BLaER1 treated with 17β-estradiol and CSF1 and Interleukin-3, amounts not matched to agents 10 nM and 100 nM (cell line): Measurements from ENCODE around the gene SLC24A3.

Experiments used
- H3K27ac ChIP-seq, 11 experiments: shearing (Covaris generic); formaldehyde crosslinking; 2 replicates each; pipeline ENCODE4 v1.8.1; 2022
- H3K27me3 ChIP-seq, 11 experiments: shearing (Covaris generic); formaldehyde crosslinking; 2 replicates each; pipeline ENCODE4 v1.8.1; 2022
- H3K36me3 ChIP-seq, 11 experiments: shearing (Covaris generic); formaldehyde crosslinking; 2 replicates each; pipeline ENCODE4 v1.8.1; 2022
- H3K4me1 ChIP-seq, 10 experiments: shearing (Covaris generic); formaldehyde crosslinking; 2 replicates each; pipeline ENCODE4 v1.8.1; 2022
- H3K4me2 ChIP-seq, 11 experiments: shearing (Covaris generic); formaldehyde crosslinking; 2 replicates each; pipeline ENCODE4 v1.8.1; 2022
- H3K4me3 ChIP-seq, 10 experiments: shearing (Covaris generic); formaldehyde crosslinking; 2 replicates each; pipeline ENCODE4 v1.8.1; 2022
- H3K9ac ChIP-seq, 11 experiments: shearing (Covaris generic); formaldehyde crosslinking; 2 replicates each; pipeline ENCODE4 v1.8.1; 2022
- H3K9me3 ChIP-seq, 11 experiments: shearing (Covaris generic); formaldehyde crosslinking; replicated peaks in 1 of 11; 2 replicates each; pipeline ENCODE4 v1.8.1; 2022
- H4K20me1 ChIP-seq, 11 experiments: shearing (Covaris generic); formaldehyde crosslinking; 2 replicates each; pipeline ENCODE4 v1.8.1; 2022
- Cebpa-rat ChIP-seq, 11 experiments: shearing (Covaris generic); IDR thresholded peaks; 2 replicates each; pipeline ENCODE4 v1.8.1; 2022

Gene SLC24A3

GRCh38 chr20:19396460-19397081 is 184.1 kb downstream of the SLC24A3 start:
- no peak overlapping the region for H3K27ac ChIP-seq
- peaks cover 12 to 38% (median 20%) of the 10 kb centered on the region in 11 experiments; a peak in 20 of 22 replicates for H3K9me3 ChIP-seq
- TF ChIP-seq Cebpa-rat (IDR thresholded peaks at IDR 0.05) = no peak

DNA sequence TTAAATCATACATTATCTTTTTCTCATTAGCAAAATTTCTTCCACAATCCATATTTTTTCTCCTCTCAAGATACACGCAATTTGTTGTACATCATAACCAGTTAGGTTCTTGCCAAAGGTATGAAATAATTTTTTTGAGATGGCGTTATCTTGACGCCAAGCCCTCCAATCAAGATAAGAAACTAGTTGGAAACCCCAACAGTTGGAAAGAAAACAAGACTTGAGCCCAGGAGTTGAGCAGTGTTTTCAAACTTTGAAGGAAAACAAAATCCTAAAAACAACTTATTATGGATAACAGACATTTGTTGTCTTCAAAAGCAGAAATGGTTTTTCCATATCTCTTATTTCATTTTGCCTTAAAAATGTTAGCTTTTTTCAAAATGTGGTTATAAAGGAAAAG is 184.8 kb downstream of the SLC24A3 start:
- Histone ChIP-seq H3K9me3 (peaks cover 12 to 38% (median 20%) of the 10 kb centered on the region in 11 experiments; a peak in 20 of 22 replicates), H3K27me3 (no peaks in the 10 kb centered on the region), H3K4me3 (no peak overlapping the region), H3K9ac (no peak overlapping the region), H3K27ac (no peak overlapping the region), H3K4me2 (no peak overlapping the region), H3K4me1 (no peaks in the 10 kb centered on the region), H3K36me3 (no peaks in the 10 kb centered on the region), H4K20me1 (no peaks in the 10 kb centered on the region)
- no peak for TF ChIP-seq Cebpa-rat (IDR thresholded peaks at IDR 0.05)

More at GRCh38 chr20:19396460-19397081, 184.1 kb downstream of the SLC24A3 start:
- Histone ChIP-seq H3K4me2 (no peak overlapping the region), H3K27me3 (no peaks in the 10 kb centered on the region), H3K4me3 (no peak overlapping the region), H3K9ac (no peak overlapping the region), H3K36me3 (no peaks in the 10 kb centered on the region), H3K4me1 (peaks cover 0 to 3% (median 0%) of the 10 kb centered on the region in 10 experiments; a peak in 4 of 20 replicates), H4K20me1 (no peaks in the 10 kb centered on the region)

DNA sequence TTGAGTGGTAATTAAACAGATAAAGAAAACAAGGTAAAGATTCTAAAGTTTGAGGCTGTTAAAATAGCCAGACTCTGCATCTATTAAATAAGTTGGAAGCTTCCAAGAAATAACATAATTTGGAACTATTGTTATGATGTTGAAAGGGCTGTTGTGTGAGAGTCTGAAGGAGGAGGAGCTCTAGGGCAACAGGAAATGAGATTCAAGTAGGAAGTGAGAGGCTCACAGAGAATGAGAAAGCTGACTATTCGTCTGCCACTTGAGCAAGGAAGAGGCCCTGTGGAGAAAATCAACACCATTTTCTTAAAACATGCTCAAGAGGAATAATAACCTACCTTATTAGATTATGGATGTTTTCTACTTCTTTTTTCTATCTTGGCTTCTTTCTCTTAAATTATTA is 185.2 kb downstream of the SLC24A3 start:
- no peak overlapping the region for H3K27ac ChIP-seq
- H4K20me1 ChIP-seq = no peaks in the 10 kb centered on the region
- no peaks in the 10 kb centered on the region for H3K27me3 ChIP-seq
- H3K4me1 ChIP-seq = no peaks in the 10 kb centered on the region
- no peak overlapping the region for H3K9ac ChIP-seq
- H3K4me3 ChIP-seq = no peak overlapping the region
- no peak overlapping the region for H3K4me2 ChIP-seq
- H3K9me3 ChIP-seq = peaks cover 12 to 38% (median 20%) of the 10 kb centered on the region in 11 experiments; a peak in 20 of 22 replicates
- TF ChIP-seq Cebpa-rat (IDR thresholded peaks at IDR 0.05) = no peak
- no peaks in the 10 kb centered on the region for H3K36me3 ChIP-seq

- no peaks in the 10 kb centered on the region for H3K36me3 ChIP-seq
- no peak overlapping the region for H3K4me2 ChIP-seq
- no peak for TF ChIP-seq Cebpa-rat (IDR thresholded peaks at IDR 0.05)
- no peaks in the 10 kb centered on the region for H3K27me3 ChIP-seq
- peaks cover 12 to 38% (median 20%) of the 10 kb centered on the region in 11 experiments; a peak in 20 of 22 replicates for H3K9me3 ChIP-seq
- H4K20me1 ChIP-seq = no peaks in the 10 kb centered on the region
- no peak overlapping the region for H3K9ac ChIP-seq
- no peak overlapping the region for H3K4me3 ChIP-seq
- no peak overlapping the region for H3K27ac ChIP-seq
- H3K4me1 ChIP-seq = no peaks in the 10 kb centered on the region
These were observed 188.7 kb downstream of the SLC24A3 start for GRCh38 chr20:19401096-19401495.

- Histone ChIP-seq H3K27me3 (no peaks in the 10 kb centered on the region), H3K4me1 (no peaks in the 10 kb centered on the region)
These were observed 191.1 kb downstream of the SLC24A3 start for GRCh38 chr20:19403549-19403948.

DNA sequence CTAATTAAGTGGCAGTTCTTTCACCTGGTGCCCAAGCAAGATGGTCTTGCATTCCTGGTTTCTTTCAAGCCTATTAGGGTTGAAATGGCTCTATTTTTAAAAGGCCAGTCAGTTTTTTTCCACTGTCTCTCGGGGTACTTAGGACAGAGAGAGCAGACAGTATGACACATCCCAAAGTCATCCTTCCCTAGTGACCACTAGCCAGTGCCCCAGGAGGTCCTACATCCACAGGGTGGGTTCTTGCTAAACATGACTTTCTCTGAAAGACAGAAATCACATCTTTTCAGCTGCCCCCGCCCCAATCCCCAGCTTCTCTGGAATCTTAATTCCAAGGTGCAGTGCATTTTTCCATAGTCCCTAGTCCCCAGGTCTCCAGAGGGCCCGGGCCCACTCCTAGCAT is 192.4 kb downstream of the SLC24A3 start:
- no peak for TF ChIP-seq Cebpa-rat (IDR thresholded peaks at IDR 0.05)
- no peak overlapping the region for H3K4me2 ChIP-seq
- peaks cover 0 to 8% (median 0%) of the 10 kb centered on the region in 11 experiments; a peak in 1 of 22 replicates for H3K9me3 ChIP-seq
- H4K20me1 ChIP-seq = no peaks in the 10 kb centered on the region
- no peak overlapping the region for H3K27ac ChIP-seq
- no peaks in the 10 kb centered on the region for H3K27me3 ChIP-seq
- H3K4me1 ChIP-seq = no peaks in the 10 kb centered on the region
- H3K36me3 ChIP-seq = no peaks in the 10 kb centered on the region
- no peak overlapping the region for H3K9ac ChIP-seq
- no peak overlapping the region for H3K4me3 ChIP-seq

More at GRCh38 chr20:19403549-19403948, 191.1 kb downstream of the SLC24A3 start:
- Histone ChIP-seq H3K4me3 (no peak overlapping the region), H3K9ac (no peak overlapping the region), H3K9me3 (peaks cover 4 to 19% (median 8%) of the 10 kb centered on the region in 11 experiments; a peak in 20 of 22 replicates), H3K27ac (no peak overlapping the region), H3K36me3 (no peaks in the 10 kb centered on the region), H3K4me2 (no peak overlapping the region), H4K20me1 (no peaks in the 10 kb centered on the region)
- no peak for TF ChIP-seq Cebpa-rat (IDR thresholded peaks at IDR 0.05)

- no peak overlapping the region for H3K4me2 ChIP-seq
- H3K4me1 ChIP-seq = no peaks in the 10 kb centered on the region
- H3K9me3 ChIP-seq = 0 out of 22 replicates have a peak, but pooled peaks cover 0 to 5% (median 0%) of the 10 kb centered on the region in 11 experiments
- TF ChIP-seq Cebpa-rat (IDR thresholded peaks at IDR 0.05) = no peak
- H3K9ac ChIP-seq = no peak overlapping the region
- H3K36me3 ChIP-seq = no peaks in the 10 kb centered on the region
- no peaks in the 10 kb centered on the region for H4K20me1 ChIP-seq
- no peak overlapping the region for H3K4me3 ChIP-seq
- H3K27me3 ChIP-seq = no peaks in the 10 kb centered on the region
- H3K27ac ChIP-seq = no peak overlapping the region
These were observed 193.5 kb downstream of the SLC24A3 start for GRCh38 chr20:19405958-19406357.

DNA sequence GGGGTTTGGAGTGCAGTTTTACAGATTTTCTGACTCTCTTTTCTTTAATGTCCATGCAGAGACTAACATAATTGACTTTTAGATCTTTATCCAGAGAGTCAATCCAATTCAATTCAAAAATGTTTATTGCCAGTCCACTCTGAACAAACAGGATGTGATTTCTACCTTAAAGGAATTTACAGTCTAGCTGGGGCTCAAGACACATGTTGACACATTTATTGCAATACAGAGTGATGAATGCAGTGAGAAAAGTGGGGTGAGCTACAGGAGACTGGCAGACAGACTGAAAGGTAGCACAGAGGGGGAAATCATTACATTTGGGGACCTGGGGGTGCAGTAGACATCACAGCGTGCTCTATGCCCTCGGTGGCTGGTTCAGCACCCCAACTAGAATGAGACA is 193.9 kb downstream of the SLC24A3 start:
- no peaks in the 10 kb centered on the region for H3K27me3 ChIP-seq
- H3K4me2 ChIP-seq = no peak overlapping the region
- no peaks in the 10 kb centered on the region for H4K20me1 ChIP-seq
- no peak for TF ChIP-seq Cebpa-rat (IDR thresholded peaks at IDR 0.05)
- H3K4me3 ChIP-seq = no peak overlapping the region
- no peak overlapping the region for H3K9ac ChIP-seq
- no peak overlapping the region for H3K27ac ChIP-seq
- no peaks in the 10 kb centered on the region for H3K4me1 ChIP-seq
- H3K9me3 ChIP-seq = 0 out of 22 replicates have a peak, but pooled peaks cover 0 to 5% (median 0%) of the 10 kb centered on the region in 11 experiments
- H3K36me3 ChIP-seq = no peaks in the 10 kb centered on the region

DNA sequence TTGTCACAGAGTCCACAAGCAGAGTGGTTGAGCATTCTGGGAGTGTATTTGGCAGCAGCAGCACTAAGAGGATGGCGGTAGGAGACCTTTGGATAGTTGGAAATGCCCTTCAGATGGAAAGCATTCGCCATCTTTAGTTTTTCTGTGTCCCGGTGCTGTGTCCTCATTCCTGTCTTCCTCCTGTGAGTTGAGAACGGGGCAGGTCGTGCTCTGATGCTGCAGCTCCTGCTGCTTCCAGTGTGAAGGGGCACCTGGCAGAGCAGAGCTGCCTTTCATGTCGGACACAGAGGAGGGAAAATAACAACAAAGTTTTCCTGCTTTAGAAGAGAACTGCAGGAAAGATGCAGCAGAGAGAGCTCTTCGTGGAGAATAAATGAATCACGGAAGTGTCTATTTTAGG is 194.8 kb downstream of the SLC24A3 start:
- Histone ChIP-seq H3K9me3 (0 out of 22 replicates have a peak, but pooled peaks cover 0 to 5% (median 0%) of the 10 kb centered on the region in 11 experiments), H3K27me3 (no peaks in the 10 kb centered on the region), H3K4me2 (no peak overlapping the region), H4K20me1 (no peaks in the 10 kb centered on the region), H3K4me3 (no peak overlapping the region), H3K4me1 (no peaks in the 10 kb centered on the region), H3K27ac (no peak overlapping the region), H3K9ac (no peak overlapping the region), H3K36me3 (no peaks in the 10 kb centered on the region)
- no peak for TF ChIP-seq Cebpa-rat (IDR thresholded peaks at IDR 0.05)

- Histone ChIP-seq H3K27ac (no peak overlapping the region), H3K4me3 (no peak overlapping the region), H3K27me3 (no peaks in the 10 kb centered on the region), H3K4me1 (no peaks in the 10 kb centered on the region), H3K9me3 (0 out of 22 replicates have a peak, but pooled peaks cover 0 to 5% (median 0%) of the 10 kb centered on the region in 11 experiments), H4K20me1 (no peaks in the 10 kb centered on the region), H3K36me3 (no peaks in the 10 kb centered on the region), H3K9ac (no peak overlapping the region), H3K4me2 (no peak overlapping the region)
- TF ChIP-seq Cebpa-rat (IDR thresholded peaks at IDR 0.05) = no peak
These were observed 195.3 kb downstream of the SLC24A3 start for GRCh38 chr20:19407736-19408135.
